ENCODE measurements around the gene CNTNAP2.

CNTNAP2 gene

GRCh38 chr7:147012666-147013065, 896.1 kb downstream of the CNTNAP2 start:
- Histone ChIP-seq H3K4me1 (ENCODE audit: low read depth, poor library complexity, severe bottlenecking) (peaks cover 2% of the 10 kb centered on the region), H3K36me3 (ENCODE audit: insufficient read depth) (no peaks in the 10 kb centered on the region), H2AFZ (ENCODE audit: low read depth) (no peak overlapping the region), H3K27me3 (ENCODE audit: insufficient read depth, low read depth) (no peaks in the 10 kb centered on the region), H3K79me2 (ENCODE audit: insufficient read depth, low read depth) (no peaks in the 10 kb centered on the region), H3K4me2 (no peak overlapping the region), H3K4me3 (IDR thresholded peaks at IDR 0.05; ENCODE audit: insufficient read depth, low read depth, low read length) (no peak overlapping the region), H3K9ac (no peak overlapping the region), H3K27ac (no peak overlapping the region), H4K20me1 (ENCODE audit: insufficient read depth) (no peaks in the 10 kb centered on the region)
- no peak for TF ChIP-seq CTCF (conservative IDR thresholded peaks at IDR 0.05; ENCODE audit: low read depth, low read length)

DNA sequence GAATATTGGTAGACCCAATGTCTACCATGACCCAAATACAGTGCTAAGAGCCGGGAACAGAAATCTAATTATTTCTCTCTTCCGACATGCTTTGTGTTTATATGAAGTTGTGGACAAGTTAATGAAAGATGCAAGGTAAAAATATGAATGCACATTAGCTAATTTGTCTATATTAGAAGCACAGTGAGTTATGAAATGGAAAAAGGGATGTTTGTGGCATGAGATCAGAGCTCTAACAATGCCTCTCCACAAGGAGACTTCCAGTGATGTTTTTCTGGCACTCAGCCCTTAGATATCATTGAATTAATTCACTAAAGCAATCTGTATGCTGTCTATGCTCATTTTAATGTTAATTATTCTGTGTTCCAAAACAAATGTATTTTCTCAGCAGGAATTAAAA, 897.2 kb downstream of the CNTNAP2 start:
- Histone ChIP-seq H3K27ac (no peak overlapping the region), H3K4me1 (ENCODE audit: low read depth, poor library complexity, severe bottlenecking) (no peaks in the 10 kb centered on the region), H2AFZ (ENCODE audit: low read depth) (no peak overlapping the region), H3K4me2 (no peak overlapping the region), H3K27me3 (ENCODE audit: insufficient read depth, low read depth) (no peaks in the 10 kb centered on the region), H3K4me3 (IDR thresholded peaks at IDR 0.05; ENCODE audit: insufficient read depth, low read depth, low read length) (no peak overlapping the region), H3K36me3 (ENCODE audit: insufficient read depth) (no peaks in the 10 kb centered on the region), H3K79me2 (ENCODE audit: insufficient read depth, low read depth) (no peaks in the 10 kb centered on the region), H4K20me1 (ENCODE audit: insufficient read depth) (no peaks in the 10 kb centered on the region), H3K9ac (no peak overlapping the region)
- no peak for TF ChIP-seq CTCF (conservative IDR thresholded peaks at IDR 0.05; ENCODE audit: low read depth, low read length)

DNA sequence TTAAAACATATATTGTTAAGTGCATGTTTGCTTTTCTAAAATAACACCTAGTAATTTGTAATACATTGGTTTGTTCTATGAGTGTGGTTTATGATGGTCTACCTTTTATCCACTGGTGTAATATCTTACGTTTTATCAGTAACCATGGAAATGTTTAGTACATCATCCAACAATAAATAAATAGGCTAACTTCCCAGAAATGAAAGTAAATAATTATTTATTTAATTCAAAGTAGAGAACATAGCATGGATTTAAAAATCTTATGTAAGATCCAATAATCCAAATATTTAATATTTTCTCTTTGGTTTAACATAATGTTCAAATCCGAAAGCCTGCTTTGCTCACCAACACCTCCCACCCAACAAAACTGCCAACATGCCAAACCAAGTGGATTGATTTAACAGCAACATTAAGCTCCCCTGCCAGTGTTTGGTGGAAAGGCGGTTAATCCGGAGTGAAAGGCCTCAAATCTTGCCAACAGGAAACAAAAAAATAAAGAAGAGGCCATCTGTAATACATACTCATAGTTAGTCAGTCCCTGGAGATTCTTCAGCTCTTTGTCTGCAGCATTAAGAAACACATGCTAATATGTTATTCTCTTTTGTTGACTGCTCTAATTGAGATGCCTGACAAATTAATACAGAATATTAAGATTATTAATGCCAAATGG, 897.8 kb downstream of the CNTNAP2 start:
- Histone ChIP-seq H4K20me1 (ENCODE audit: insufficient read depth) (no peaks in the 10 kb centered on the region), H3K4me3 (IDR thresholded peaks at IDR 0.05; ENCODE audit: insufficient read depth, low read depth, low read length) (no peak overlapping the region), H3K79me2 (ENCODE audit: insufficient read depth, low read depth) (no peaks in the 10 kb centered on the region), H3K27me3 (ENCODE audit: insufficient read depth, low read depth) (no peaks in the 10 kb centered on the region), H3K4me2 (no peak overlapping the region), H3K4me1 (ENCODE audit: low read depth, poor library complexity, severe bottlenecking) (no peaks in the 10 kb centered on the region), H3K36me3 (ENCODE audit: insufficient read depth) (no peaks in the 10 kb centered on the region), H2AFZ (ENCODE audit: low read depth) (no peak overlapping the region), H3K9ac (no peak overlapping the region), H3K27ac (no peak overlapping the region)
- no peak for TF ChIP-seq CTCF (conservative IDR thresholded peaks at IDR 0.05; ENCODE audit: low read depth, low read length)

- H3K36me3 ChIP-seq (ENCODE audit: insufficient read depth) = no peaks in the 10 kb centered on the region
- no peaks in the 10 kb centered on the region for H3K79me2 ChIP-seq (ENCODE audit: insufficient read depth, low read depth)
- H4K20me1 ChIP-seq (ENCODE audit: insufficient read depth) = no peaks in the 10 kb centered on the region
- no peaks in the 10 kb centered on the region for H3K4me1 ChIP-seq (ENCODE audit: low read depth, poor library complexity, severe bottlenecking)
- H3K27me3 ChIP-seq (ENCODE audit: insufficient read depth, low read depth) = no peaks in the 10 kb centered on the region
- no peak overlapping the region for H3K4me2 ChIP-seq
- no peak for TF ChIP-seq CTCF (conservative IDR thresholded peaks at IDR 0.05; ENCODE audit: low read depth, low read length)
- no peak overlapping the region for H3K4me3 ChIP-seq (IDR thresholded peaks at IDR 0.05; ENCODE audit: insufficient read depth, low read depth, low read length)
- H2AFZ ChIP-seq (ENCODE audit: low read depth) = no peak overlapping the region
- no peak overlapping the region for H3K9ac ChIP-seq
- H3K27ac ChIP-seq = no peak overlapping the region
Observed at GRCh38 chr7:147015999-147016398, 899.4 kb downstream of the CNTNAP2 start.

All from KMS-11 (cell line).